Endometrium (tissue), 2 donors: ENCODE measurements around the gene CRHR1.
"Not testable (repeated sequence)": the region's sequence is repeated elsewhere in the genome, so short reads cannot be mapped to it uniquely, and the experiment has no call there.

ENCODE experiments used
- FAIRE-seq: peaks from 2 replicates; lab custom pipeline; 2012; peaks lifted over from hg19 to GRCh38; lab: Jason Lieb, UNC
- donor health status: control.
- donor health status: control.

CRHR1 gene

GRCh38 chr17:45784293-45784740, at the start of gene CRHR1:
Gene CRHR1 (plus strand): TSS chr17:45784320. CDS start chr17:45784545, 225 bp downstream.
- no peak for FAIRE-seq

GRCh38 chr17:45734598-45734997, 49.5 kb upstream of the CRHR1 start:
- FAIRE-seq, result no peak

DNA sequence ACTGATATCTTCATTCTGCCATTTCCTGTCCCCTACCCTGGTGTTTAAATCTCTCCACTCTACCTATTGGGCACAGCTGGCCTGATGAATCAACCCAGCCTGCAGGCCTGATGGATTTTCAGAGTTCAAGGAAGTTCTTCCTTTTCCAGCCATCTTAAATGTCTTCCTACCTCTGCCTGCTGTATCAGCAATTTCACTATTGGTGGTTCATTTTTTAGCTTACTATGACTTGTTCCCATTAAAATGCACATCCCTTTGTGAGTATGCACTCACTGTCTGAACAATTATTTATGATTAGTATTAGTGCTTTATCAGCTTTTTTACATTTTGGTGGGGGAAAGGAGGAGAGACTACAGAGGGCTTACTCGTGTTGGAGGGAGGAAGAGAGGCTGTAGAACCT, 48.6 kb upstream of the CRHR1 start:
- no peak for FAIRE-seq

DNA sequence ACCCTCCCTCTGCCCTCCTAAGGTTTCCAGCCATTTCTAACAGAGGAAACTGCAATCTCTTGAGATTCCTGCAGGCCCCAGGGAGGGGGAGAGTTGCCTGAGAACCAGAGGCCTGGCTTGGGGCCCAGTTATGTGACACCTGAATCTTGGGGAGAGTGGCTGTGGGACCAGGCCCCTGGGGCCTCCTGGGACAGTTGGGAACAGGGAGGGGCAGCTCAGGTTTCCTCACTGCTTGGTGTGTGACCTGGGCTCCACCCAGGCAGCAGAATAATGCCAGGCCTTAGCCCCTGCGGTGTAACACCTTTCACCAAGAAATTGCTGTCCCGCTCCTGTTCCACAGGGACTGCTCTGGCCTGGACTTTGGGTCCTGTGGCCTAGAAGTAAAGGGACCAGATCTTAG, 44.3 kb upstream of the CRHR1 start:
- FAIRE-seq, result no peak

DNA sequence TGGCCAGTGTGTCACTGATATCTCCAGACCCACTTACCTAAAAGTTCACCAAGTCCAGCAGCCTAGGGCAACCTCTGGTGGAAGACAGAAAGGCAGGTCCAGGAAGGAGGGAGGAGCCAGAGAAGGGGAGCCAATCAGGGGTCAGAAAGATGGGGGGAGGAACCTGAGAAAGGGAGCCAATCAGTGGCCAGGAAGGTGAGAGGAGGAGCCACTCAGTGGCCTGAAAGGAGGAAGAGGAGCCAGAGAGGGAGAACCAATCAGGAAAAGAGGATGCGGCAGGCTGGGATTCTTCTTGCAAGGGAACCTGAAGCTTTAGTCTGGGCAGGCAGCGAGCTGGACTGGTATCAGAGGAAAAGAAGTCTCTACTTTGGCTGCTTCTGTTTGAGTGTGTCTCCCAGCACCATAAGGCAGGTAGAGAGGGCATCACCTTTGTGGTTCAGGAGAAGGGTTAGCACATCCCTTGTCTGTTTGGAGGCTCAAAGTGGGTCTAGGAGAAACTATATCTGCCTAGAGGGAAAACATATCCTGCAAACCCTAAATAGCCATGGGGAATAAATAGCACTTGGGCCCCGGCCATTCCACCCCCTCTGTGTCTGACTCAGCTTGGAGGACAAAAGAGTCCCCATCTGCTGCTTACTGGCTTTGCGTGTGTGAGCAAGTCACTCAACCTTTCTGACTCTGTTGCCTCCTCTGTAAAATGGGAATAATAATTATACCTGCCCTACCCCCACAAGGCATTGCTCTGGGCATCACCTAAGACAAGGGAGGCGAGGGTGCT, 43.4 kb upstream of the CRHR1 start:
- no peak for FAIRE-seq

- no peak for FAIRE-seq
Measured at GRCh38 chr17:45742251-45742650, 41.9 kb upstream of the CRHR1 start.

DNA sequence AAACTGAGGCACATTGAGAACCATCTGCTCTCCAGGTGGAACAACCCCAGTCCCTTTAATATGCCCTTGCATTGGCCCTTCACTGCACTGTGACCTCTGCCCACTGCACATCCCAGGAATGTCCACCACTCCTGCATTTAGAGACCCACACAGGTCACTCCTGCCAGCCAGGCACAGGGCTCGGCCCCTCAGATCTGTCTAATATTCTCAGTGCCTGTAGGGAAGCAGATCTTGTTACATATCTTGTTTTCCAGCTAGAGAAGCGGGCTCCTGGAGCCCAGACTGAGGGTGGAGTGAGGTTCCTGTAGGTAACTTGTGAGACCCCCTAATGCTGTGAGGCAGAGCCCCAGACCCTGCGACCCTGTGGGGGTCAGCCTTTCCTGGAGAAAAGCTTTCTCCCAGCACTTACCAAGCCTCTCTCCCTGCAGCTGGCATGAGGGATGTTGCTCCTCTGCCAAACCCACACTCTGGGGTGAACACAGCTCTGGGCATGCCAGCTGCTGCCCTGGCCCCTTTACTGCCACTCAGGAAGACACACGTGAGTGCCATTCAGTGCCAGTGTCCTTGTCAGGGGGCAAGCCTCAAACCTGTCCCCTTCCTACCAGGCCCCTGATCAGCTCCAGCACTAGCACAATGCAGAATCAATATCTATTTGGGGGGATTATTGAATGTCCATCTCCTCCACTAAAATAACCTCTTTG, 40.3 kb upstream of the CRHR1 start:
- FAIRE-seq, result no peak

GRCh38 chr17:45744826-45745225, 39.3 kb upstream of the CRHR1 start:
- FAIRE-seq, result not testable (repeated sequence)

DNA sequence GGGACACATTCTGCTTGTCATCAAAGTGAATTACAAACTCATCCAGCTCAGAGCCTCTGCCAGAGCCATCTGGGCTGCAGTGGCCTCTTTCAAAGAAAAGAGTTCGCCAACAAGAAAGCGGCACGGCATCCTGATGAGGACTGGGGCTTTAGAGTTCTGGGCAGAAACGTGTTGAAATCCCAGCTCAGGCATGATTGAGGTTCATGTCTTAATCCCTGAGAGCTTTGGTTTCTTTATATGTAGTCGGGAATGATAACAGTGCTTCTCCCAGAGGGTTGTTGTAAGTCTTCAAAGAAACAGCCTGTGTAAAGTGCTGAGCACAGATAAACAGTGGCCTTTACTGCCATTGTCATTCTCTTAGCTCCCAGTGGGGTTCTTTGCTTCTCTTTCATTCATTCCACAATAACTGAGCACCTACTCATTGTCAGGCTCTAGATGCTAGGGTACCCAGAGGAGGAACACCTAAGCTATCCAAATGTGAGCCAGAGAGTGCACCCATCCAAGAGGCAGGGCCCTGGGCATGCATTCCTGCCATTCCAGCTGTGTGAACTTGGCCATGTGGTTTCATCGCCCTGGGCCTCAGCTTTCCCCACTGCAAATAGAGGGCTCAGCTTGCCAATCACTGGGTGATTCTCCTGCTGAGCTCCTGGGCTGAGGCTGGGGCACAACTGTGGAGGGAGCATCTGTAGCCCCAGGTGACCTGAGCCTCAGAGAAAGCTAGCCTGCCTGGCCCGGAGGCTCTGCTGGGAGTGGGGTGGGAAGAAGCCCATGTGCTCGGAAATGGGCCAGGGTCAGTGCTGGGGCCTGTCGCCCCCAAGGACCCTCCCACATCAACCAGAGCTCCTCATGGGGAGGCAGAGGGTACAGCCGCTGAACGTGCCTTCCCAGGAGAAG, 38.3 kb upstream of the CRHR1 start:
- FAIRE-seq, result no peak

DNA sequence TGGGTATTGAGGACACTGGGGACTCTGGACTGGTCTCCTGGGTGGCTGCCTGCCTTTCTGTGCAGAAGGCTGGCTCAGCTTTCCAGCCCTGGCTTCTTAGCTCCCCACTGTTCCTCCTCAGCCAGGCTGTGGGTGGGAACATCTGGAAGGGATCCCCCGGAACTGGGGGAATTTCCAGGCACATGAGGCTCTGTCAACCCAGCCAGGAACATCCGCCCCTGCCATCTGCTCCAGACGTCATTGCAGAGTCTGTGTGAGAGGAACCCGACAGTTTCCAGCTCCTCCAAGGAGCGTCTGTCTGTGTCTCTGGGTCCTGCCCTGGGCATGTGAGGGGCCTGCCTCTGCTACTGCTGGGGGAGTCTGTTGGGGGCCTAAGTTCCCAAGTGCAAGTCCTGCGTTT, 36.2 kb upstream of the CRHR1 start:
- FAIRE-seq, result no peak

- no peak for FAIRE-seq
Measured at GRCh38 chr17:45748731-45749310, 35.3 kb upstream of the CRHR1 start.

DNA sequence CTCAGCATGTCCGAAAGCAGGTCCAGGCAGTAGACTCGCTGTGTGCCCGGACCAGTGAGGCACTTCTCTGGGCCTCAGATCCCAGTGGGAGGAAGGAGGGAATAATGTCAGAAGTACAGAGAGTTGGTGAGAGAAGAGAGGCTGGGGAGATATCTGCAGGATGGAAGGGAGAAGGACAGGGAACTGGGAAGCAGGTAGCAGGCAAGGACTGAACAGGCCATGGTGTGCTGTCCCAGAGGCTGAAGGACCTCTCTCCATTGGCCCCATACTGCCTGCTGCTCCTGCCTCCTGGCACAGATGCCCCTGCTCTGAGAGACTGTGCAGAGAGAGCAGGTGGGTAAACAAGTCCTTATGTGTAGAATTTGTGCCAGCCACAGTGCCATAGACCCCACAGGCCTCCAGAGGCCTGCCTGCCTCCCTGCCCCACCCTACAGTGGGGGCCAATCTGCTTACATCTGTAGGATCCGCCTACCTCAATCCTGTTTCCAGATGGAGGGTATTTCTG, 34.2 kb upstream of the CRHR1 start:
- FAIRE-seq, result no peak

- FAIRE-seq, result no peak
Measured at GRCh38 chr17:45750779-45751440, 33.2 kb upstream of the CRHR1 start.

DNA sequence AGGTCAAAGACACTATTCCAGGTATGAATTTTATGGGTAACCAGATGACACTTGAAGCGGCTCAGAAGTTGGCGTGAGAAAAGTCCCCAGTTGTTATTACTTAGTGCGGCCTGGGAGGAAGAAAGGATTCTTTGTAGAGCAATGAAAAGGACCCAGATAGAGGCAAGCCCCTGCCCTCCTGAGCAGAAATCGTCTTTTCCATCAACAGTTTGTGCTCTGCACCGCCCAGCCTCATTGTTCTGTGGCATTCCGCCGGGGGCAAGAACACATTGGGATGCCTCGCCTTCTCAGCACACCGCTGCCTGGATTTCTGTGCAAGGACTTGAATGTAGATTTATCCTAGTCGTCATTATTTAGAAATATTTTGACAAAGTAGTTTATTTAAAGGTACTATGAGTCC, 32.7 kb upstream of the CRHR1 start:
- no peak for FAIRE-seq

- no peak for FAIRE-seq
Measured at GRCh38 chr17:45752246-45752645, 31.9 kb upstream of the CRHR1 start.

GRCh38 chr17:45753645-45754225, 30.4 kb upstream of the CRHR1 start:
- FAIRE-seq, result no peak

DNA sequence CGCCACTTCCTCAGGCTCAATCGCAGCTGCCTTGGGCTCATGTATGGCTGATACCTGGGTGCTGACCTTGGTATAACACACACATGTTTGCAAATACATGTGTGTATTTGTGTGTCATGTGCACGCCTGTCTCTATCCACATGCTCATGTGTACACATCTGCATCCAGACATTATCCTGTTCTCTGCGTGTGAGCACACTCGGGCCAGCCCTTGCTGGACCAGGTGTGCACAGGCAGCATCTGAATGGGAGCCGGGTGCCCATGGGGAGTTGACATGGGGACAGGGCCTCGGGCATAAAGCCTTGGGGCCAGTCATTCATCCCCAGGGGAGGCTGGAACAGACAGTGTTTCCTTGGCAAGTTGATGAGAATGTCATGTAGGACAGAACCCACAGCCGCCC, 29.1 kb upstream of the CRHR1 start:
- FAIRE-seq, result no peak

- no peak for FAIRE-seq
Measured at GRCh38 chr17:45756266-45756991, 27.7 kb upstream of the CRHR1 start.

DNA sequence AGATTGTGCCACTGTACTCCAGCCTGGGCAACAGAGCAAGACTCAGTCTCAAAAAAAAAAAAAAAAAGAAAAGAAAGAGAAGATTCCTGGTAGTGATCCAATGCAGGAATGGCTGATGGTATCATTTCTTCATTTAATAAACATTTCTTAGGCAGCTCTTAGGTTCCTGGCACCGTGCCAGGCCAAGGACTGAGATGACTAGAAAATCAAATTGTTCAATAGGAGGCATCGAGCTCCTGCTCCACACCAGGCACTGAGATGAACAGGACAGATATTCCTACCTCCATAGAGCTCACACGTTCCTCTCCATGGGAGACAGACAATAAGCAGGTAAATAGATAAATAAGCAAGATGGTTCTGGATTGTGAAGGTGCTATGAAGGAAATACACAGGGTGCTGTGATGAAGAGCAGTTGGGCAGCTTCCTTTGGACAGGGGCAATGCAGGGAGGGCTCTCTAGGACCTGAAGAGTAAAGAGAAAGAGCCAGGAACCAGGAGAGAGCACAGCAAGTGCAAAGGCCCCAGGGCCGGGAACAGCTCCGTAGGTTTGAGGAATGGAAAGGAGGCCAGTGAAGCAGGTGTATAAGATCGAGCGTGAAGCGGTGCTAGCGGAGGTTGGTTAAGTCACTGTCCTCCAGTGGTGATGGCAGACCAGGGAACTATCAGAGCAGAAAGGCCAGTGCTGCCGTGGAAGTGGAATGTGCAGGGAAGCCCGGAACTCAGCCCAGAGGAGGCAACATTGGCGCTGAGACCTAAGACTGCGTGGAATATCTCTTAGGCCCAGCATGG, 26.5 kb upstream of the CRHR1 start:
- FAIRE-seq, result no peak

- FAIRE-seq, result no peak
Measured at GRCh38 chr17:45758544-45758943, 25.6 kb upstream of the CRHR1 start.
